K562 (cell line): ENCODE results near the gene KCNQ2. TPM values are rescaled to one million over a fixed set of nuclear protein-coding genes. Genes with fewer than 3 reads are reported as not detected.

Experiments
- ATAC-seq: fragments of 200-7000 bp; cut with Tn5 transposase; 3 replicates; pipeline ENCODE4 v1.9.1; 2020; ENCODE audit warnings: moderate library complexity
- BruUV-seq: library from RNA; stranded (reverse); fragments of 400-500 nt; replicated peaks from 2 replicates; lab custom pipeline; 2021; lab: Mats Ljungman, UMichigan
- CTCF ChIA-PET: fragments of 300-600 bp; formaldehyde crosslinking; extraction: SDS; loops from one replicate; lab custom pipeline; 2021; ENCODE audit warnings: low intra/inter-chr PET ratio; lab: Yijun Ruan, JAX
- POLR2A ChIA-PET: fragments of 300-600, 350-650 bp; sonication (Branson Sonifier 250); formaldehyde crosslinking; extraction: SDS; loops from one replicate; lab custom pipeline; 2021; ENCODE audit warnings: antibody characterized with exemption, inconsistent platforms; lab: Yijun Ruan, JAX
- DNase-seq, 4 experiments: peaks; one replicate each; pipeline versions ENCODE4 v3.0.0 to v3.0.0-alpha.2; 2011 to 2018; ENCODE audit warnings: low spot score in 3 of 4, mixed read lengths in 3 of 4; ENCODE audit errors: extremely low read depth in 1 of 4
- FAIRE-seq: peaks from 2 replicates; lab custom pipeline; 2011; peaks lifted over from hg19 to GRCh38; lab: Jason Lieb, UNC
- H2AFZ ChIP-seq: 2 replicates; pipeline ENCODE4 v1.6.0; 2011; ENCODE audit warnings: low read depth, low read length, control low read depth, inconsistent platforms
- H3K27ac ChIP-seq: fragments of 200-600 bp; 3 replicates; pipeline ENCODE4 v1.8.0; 2011; ENCODE audit warnings: low read depth, mild to moderate bottlenecking, control low read depth, inconsistent platforms, low read length, moderate library complexity, mixed read lengths; ENCODE audit errors: extremely low read depth
- H3K27me3 ChIP-seq, 2 experiments: fragments of 300-600 bp in 1 of 2; 2 replicates in 1 of 2; 3 replicates in 1 of 2; pipeline versions ENCODE4 v1.6.0 to v1.8.0; 2011; ENCODE audit warnings: inconsistent platforms in 2 of 2, low read length in 2 of 2, mild to moderate bottlenecking in 1 of 2, mixed read lengths in 1 of 2, moderate library complexity in 1 of 2; ENCODE audit not compliant: control insufficient read depth in 2 of 2, insufficient read depth in 2 of 2
- H3K36me3 ChIP-seq: fragments of 300-600 bp; 3 replicates; pipeline ENCODE4 v1.8.0; 2011; ENCODE audit warnings: mild to moderate bottlenecking, low read length, inconsistent platforms; ENCODE audit not compliant: control insufficient read depth, insufficient read depth
- H3K4me1 ChIP-seq, 2 experiments: fragments of 200-600 bp in 1 of 2; replicated peaks in 1 of 2; 2 replicates in 1 of 2; 3 replicates in 1 of 2; pipeline versions ENCODE4 v1.5.1 to v1.8.0; 2011; ENCODE audit warnings: inconsistent platforms in 2 of 2, low read length in 2 of 2, mild to moderate bottlenecking in 1 of 2, mixed read lengths in 1 of 2, moderate library complexity in 1 of 2; ENCODE audit not compliant: control insufficient read depth in 2 of 2, insufficient read depth in 2 of 2
- H3K4me2 ChIP-seq: 2 replicates; pipeline ENCODE4 v1.6.1; 2011; ENCODE audit warnings: low read length, control low read depth, inconsistent platforms, mixed read lengths; ENCODE audit not compliant: insufficient read depth
- H3K4me3 ChIP-seq: fragments of 200-600 bp; sonication (generic), shearing (Covaris generic); 2 replicates; pipeline ENCODE4 v1.5.1; 2016; ENCODE audit warnings: control low read depth, inconsistent platforms
- H3K79me2 ChIP-seq: fragments of 200-600 bp; 3 replicates; pipeline ENCODE4 v1.8.0; 2011; ENCODE audit warnings: low read length, inconsistent platforms; ENCODE audit not compliant: control insufficient read depth, insufficient read depth
- H3K9ac ChIP-seq, 2 experiments: 2 replicates each; pipeline versions ENCODE4 v1.6.0 to v1.6.1; 2011; ENCODE audit warnings: low read depth in 2 of 2, low read length in 2 of 2, control low read depth in 1 of 2, inconsistent platforms in 1 of 2, mild to moderate bottlenecking in 1 of 2, mixed read lengths in 1 of 2; ENCODE audit not compliant: insufficient read depth in 1 of 2
- H3K9me1 ChIP-seq: one replicate; pipeline ENCODE4 v1.6.0; 2011; ENCODE audit warnings: inconsistent platforms, mild to moderate bottlenecking, low read length, moderate library complexity; ENCODE audit not compliant: control insufficient read depth, insufficient read depth
- H3K9me3 ChIP-seq: replicated peaks from 2 replicates; pipeline ENCODE4 v1.5.1; 2011; ENCODE audit warnings: low read depth, low read length, inconsistent platforms; ENCODE audit not compliant: control insufficient read depth, insufficient read depth
- H4K20me1 ChIP-seq: replicated peaks from 2 replicates; pipeline ENCODE4 v1.6.1; 2011; ENCODE audit warnings: low read length, inconsistent platforms, mixed read lengths; ENCODE audit not compliant: control insufficient read depth, insufficient read depth
- KLF1 ChIP-seq: fragments of 450-650 bp; IDR thresholded peaks from 2 replicates; pipeline ENCODE4 v1.6.1; 2016; ENCODE audit warnings: missing genetic modification characterization, missing compliant biosample characterization
- ZNF184 ChIP-seq: sonication (generic); formaldehyde crosslinking; IDR thresholded peaks from 2 replicates; pipeline ENCODE4 v1.5.0; 2020; ENCODE audit warnings: missing genetic modification reagents
- ZNF785 ChIP-seq: fragments of 250-450 bp; sonication (Bioruptor Pico); IDR thresholded peaks from 2 replicates; pipeline ENCODE4 v1.4.0; 2020; ENCODE audit warnings: mild to moderate bottlenecking
- WGBS: fragments of 100-300 bp; shearing (Covaris generic); methylation state at CpG from one replicate; pipeline ENCODE4 v1.1.6; 2016; ENCODE audit warnings: low coverage, mixed read lengths; ENCODE audit not compliant: insufficient coverage; ENCODE audit errors: missing lambda C conversion rate; 5-methylcytosine and 5-hydroxymethylcytosine counted together
- in situ Hi-C: fragments of 300-500 bp; cut with MboI; formaldehyde crosslinking; loops from 4 replicates; pipeline ENCODE4 v1.15.0; 2018; ENCODE audit warnings: inconsistent platforms, mixed read lengths
- intact Hi-C: fragments of 100-400 bp; cut with micrococcal nuclease; formaldehyde crosslinking; loops from 2 replicates; pipeline ENCODE4 v1.14.2; 2022
- polyA plus RNA-seq, 8 experiments: library from polyadenylated mRNA; depleted of rRNA in 4 of 8; stranded (reverse) in 5 of 8; unstranded in 3 of 8; fragments of >200 nt; fragmentation: Nextera tagmentation in 2 of 8; fragmentation: Illumina TruSeq in 1 of 8; extraction: Ambion mirVana in 2 of 8; extraction: Trizol in 1 of 8; gene quantifications; 2 replicates each; pipeline versions ENCODE4 v1.2.1 to v1.2.3, GENCODE V29; 2011 to 2014; ENCODE audit warnings: inconsistent platforms in 1 of 8, missing spikeins in 1 of 8
- total RNA-seq, 7 experiments: library from RNA; depleted of rRNA in 6 of 7; stranded (reverse); fragments of >200 nt in 6 of 7; fragmentation: Illumina TruSeq in 2 of 7; extraction: Trizol in 2 of 7; gene quantifications; 2 replicates each; pipeline versions ENCODE4 v1.2.1 to v1.2.3, GENCODE V29; 2011 to 2021; ENCODE audit warnings: low replicate concordance in 1 of 7
- TF ChIP-seq, protein P1 (sequence below): fragments of 450-650 bp; formaldehyde crosslinking; IDR thresholded peaks from 2 replicates; pipeline ENCODE4 v1.4.0; 2020; ENCODE audit warnings: mild to moderate bottlenecking, mixed read lengths

KCNQ2 gene
- total and polyA plus RNA-seq, 9 of the 15 experiments (the other 6 are each of a cell fraction or from before 2014, with no cell fraction given): 0.13 to 0.16 TPM; not detected in 7

DNA sequence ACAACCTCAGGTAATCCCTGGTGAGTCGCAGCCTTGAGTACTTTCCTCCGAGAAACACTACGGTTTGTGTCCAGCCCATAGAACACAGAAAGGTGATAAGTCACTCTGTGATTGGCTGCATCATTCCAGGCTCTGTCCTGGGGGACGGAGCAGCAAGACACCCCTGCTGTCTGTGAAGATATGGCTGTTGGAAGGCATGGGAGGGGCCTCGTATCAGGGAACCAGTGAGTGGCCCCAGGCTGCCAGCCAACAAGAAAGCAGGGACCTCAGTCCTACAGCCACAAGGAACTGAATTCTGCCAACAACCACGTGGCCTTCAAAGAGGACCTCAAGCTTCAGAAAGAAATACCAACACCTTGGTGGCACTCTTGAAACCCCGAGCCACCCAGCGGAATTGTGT, 32.8 kb upstream of the KCNQ2 start:
- no peak overlapping the region for H3K27ac ChIP-seq
- no peaks in the 10 kb centered on the region for H3K9me1 ChIP-seq
- intact Hi-C loops (no loop called here), in situ Hi-C loops (no loop called here)
- TF ChIP-seq KLF1 (tag) (no peak), ZNF184 (CRISPR knock-in tag) (no peak), ZNF785 (CRISPR knock-in tag) (no peak)
- TF ChIP-seq, protein P1, sequence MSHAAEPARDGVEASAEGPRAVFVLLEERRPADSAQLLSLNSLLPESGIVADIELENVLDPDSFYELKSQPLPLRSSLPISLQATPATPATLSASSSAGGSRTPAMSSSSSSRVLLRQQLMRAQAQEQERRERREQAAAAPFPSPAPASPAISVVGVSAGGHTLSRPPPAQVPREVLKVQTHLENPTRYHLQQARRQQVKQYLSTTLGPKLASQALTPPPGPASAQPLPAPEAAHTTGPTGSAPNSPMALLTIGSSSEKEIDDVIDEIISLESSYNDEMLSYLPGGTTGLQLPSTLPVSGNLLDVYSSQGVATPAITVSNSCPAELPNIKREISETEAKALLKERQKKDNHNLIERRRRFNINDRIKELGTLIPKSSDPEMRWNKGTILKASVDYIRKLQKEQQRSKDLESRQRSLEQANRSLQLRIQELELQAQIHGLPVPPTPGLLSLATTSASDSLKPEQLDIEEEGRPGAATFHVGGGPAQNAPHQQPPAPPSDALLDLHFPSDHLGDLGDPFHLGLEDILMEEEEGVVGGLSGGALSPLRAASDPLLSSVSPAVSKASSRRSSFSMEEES (CRISPR knock-in tag): no peak
- peaks cover 0 to 42% of the 10 kb centered on the region in 2 experiments; a peak in 4 of 5 replicates for H3K4me1 ChIP-seq
- H3K27me3 ChIP-seq: peaks cover 18 to 36% of the 10 kb centered on the region in 2 experiments
- H3K9ac ChIP-seq: no peak overlapping the region
- H3K79me2 ChIP-seq: no peaks in the 10 kb centered on the region
- H4K20me1 ChIP-seq: no peaks in the 10 kb centered on the region
- no peak overlapping the region for H3K4me2 ChIP-seq
- peak; percentile 11 for FAIRE-seq
- ATAC-seq: no peak
- ChIA-PET POLR2A (interaction anchor here (0.6 to 1.3 kb wide), 3 partner anchors 11 to 18 kb away, joined by 3 to 4 read pairs (median 4); partner anchors contain the start of gene PPDPF), CTCF (no interaction called here)
- DNase-seq: no peak
- peaks cover 6% of the 10 kb centered on the region for H3K9me3 ChIP-seq
- BruUV-seq: no TSS peak
- H3K36me3 ChIP-seq: no peaks in the 10 kb centered on the region
- no peak overlapping the region for H2AFZ ChIP-seq
- WGBS: 6% methylated on average over 8 of the region's 8 CpGs
- no peak overlapping the region for H3K4me3 ChIP-seq
